ENCODE data around the gene RAC3. TPM values are rescaled to one million over a fixed set of nuclear protein-coding genes. Genes with fewer than 3 reads are reported as not detected.

The RAC3 gene
- total RNA-seq, 4 donors from 2014 or later = 13.7 to 34.1 (median 14.8) TPM

GRCh38 chr17:82063424-82064415, 32.2 kb downstream of the RAC3 start:
- H3K27me3 ChIP-seq = no peaks in the 10 kb centered on the region
- H3K9me3 ChIP-seq = no peaks in the 10 kb centered on the region
- DNase-seq (ENCODE audit: low spot score in 2 of 2) = no peak
- no peak for TF ChIP-seq CTCF (IDR thresholded peaks at IDR 0.05)
- TF ChIP-seq EP300 (IDR thresholded peaks at IDR 0.05) = no peak
- no peak for TF ChIP-seq POLR2AphosphoS5 (IDR thresholded peaks at IDR 0.05)
- TF ChIP-seq POLR2A (IDR thresholded peaks at IDR 0.05) = no peak
- peak overlapping the region; percentile 96 for H3K4me3 ChIP-seq
- WGBS = 75% methylated on average over 11 of the region's 20 CpGs
- H3K4me1 ChIP-seq = peaks cover 38% of the 10 kb centered on the region
- peaks cover 52% of the 10 kb centered on the region for H3K36me3 ChIP-seq
- peak overlapping the region; percentile 11 for H3K27ac ChIP-seq

GRCh38 chr17:82064433-82065192, 33.1 kb downstream of the RAC3 start:
- H3K4me3 ChIP-seq = peak overlapping the region; percentile 96
- TF ChIP-seq EP300 (IDR thresholded peaks at IDR 0.05) (no peak), CTCF (IDR thresholded peaks at IDR 0.05) (no peak)
- H3K27ac ChIP-seq = peak overlapping the region; percentile 85
- no peaks in the 10 kb centered on the region for H3K27me3 ChIP-seq
- peaks cover 43% of the 10 kb centered on the region for H3K36me3 ChIP-seq
- 12% methylated on average over 7 of the region's 36 CpGs for WGBS
- no peaks in the 10 kb centered on the region for H3K9me3 ChIP-seq
- peaks cover 38% of the 10 kb centered on the region for H3K4me1 ChIP-seq
- DNase-seq (ENCODE audit: low spot score in 2 of 2) = no peak

GRCh38 chr17:82065193-82065637, 33.7 kb downstream of the RAC3 start:
- DNase-seq (ENCODE audit: low spot score in 2 of 2) = no peak
- peaks cover 37% of the 10 kb centered on the region for H3K36me3 ChIP-seq
- WGBS = 0% methylated on average over 12 of the region's 47 CpGs
- H3K4me1 ChIP-seq = peaks cover 38% of the 10 kb centered on the region
- H3K27me3 ChIP-seq = no peaks in the 10 kb centered on the region
- H3K4me3 ChIP-seq = peak overlapping the region; percentile 96
- no peaks in the 10 kb centered on the region for H3K9me3 ChIP-seq
- no peak for TF ChIP-seq CTCF (IDR thresholded peaks at IDR 0.05)
- TF ChIP-seq POLR2AphosphoS5 (IDR thresholded peaks at IDR 0.05) = no peak
- TF ChIP-seq POLR2A (IDR thresholded peaks at IDR 0.05) = no peak
- no peak for TF ChIP-seq EP300 (IDR thresholded peaks at IDR 0.05)
- H3K27ac ChIP-seq = peak overlapping the region; percentile 85

GRCh38 chr17:82065638-82066303, 34.3 kb downstream of the RAC3 start, which contains the start of gene DUS1L:
Gene DUS1L, minus strand, starts transcription at chr17:82065804. Its CDS starts 745 bp downstream, at chr17:82065059.
- no peak for TF ChIP-seq EP300 (IDR thresholded peaks at IDR 0.05)
- peak in 2 of 3 donors; percentile 26 to 88 for TF ChIP-seq POLR2AphosphoS5 (IDR thresholded peaks at IDR 0.05)
- TF ChIP-seq CTCF (IDR thresholded peaks at IDR 0.05) = no peak
- peak in 1 of 2 donors; percentile 50 for TF ChIP-seq POLR2A (IDR thresholded peaks at IDR 0.05)
- Histone ChIP-seq H3K9me3 (no peaks in the 10 kb centered on the region), H3K4me1 (peaks cover 38% of the 10 kb centered on the region), H3K27ac (peak within 1 kb of the TSS; percentile 85), H3K27me3 (no peaks in the 10 kb centered on the region), H3K36me3 (peaks cover 32% of the 10 kb centered on the region), H3K4me3 (peak within 1 kb of the TSS; percentile 96)
- DNase-seq (ENCODE audit: low spot score in 2 of 2) = no peak
- WGBS = 37% methylated on average over 15 of the region's 88 CpGs
